GM12878 (cell line): ENCODE measurements around the gene FIGLA. TPM values are rescaled to one million over a fixed set of nuclear protein-coding genes. Genes with fewer than 3 reads are reported as not detected.

ENCODE experiments used
- ATAC-seq: fragments of 200-7000 bp; cut with Tn5 transposase; 3 replicates; pipeline ENCODE4 v1.9.1; 2020; ENCODE audit warnings: mild to moderate bottlenecking, moderate library complexity
- BruUV-seq: library from RNA; stranded (reverse); fragments of 400-500 nt; replicated peaks from 2 replicates; lab custom pipeline; 2021; lab: Mats Ljungman, UMichigan
- CTCF ChIA-PET: fragments of 300-600 bp; sonication (Branson Sonifier 250); formaldehyde crosslinking; extraction: SDS; loops from one replicate; lab custom pipeline; 2021; ENCODE audit warnings: inconsistent platforms; lab: Yijun Ruan, JAX
- POLR2A ChIA-PET: fragments of 350-600 bp; formaldehyde crosslinking; extraction: SDS; loops from one replicate; lab custom pipeline; 2021; ENCODE audit warnings: inconsistent platforms; lab: Charles Lee
- RAD21 ChIA-PET: fragments of 300-600 bp; sonication (Branson Sonifier 250); formaldehyde crosslinking; loops from one replicate; lab custom pipeline; 2023; ENCODE audit warnings: antibody characterized with exemption; ENCODE audit not compliant: unreplicated experiment; lab: Charles Lee
- SMC1A ChIA-PET: fragments of 300-600 bp; sonication (Branson Sonifier 250); formaldehyde crosslinking; loops from one replicate; lab custom pipeline; 2023; ENCODE audit not compliant: unreplicated experiment, uncharacterized antibody; lab: Charles Lee
- DNase-seq: peaks from one replicate; pipeline ENCODE4 v3.0.0-alpha.2; 2011; ENCODE audit warnings: low read depth, low spot score
- FAIRE-seq: peaks from 3 replicates; lab custom pipeline; 2011; peaks lifted over from hg19 to GRCh38; lab: Jason Lieb, UNC
- H2AFZ ChIP-seq: 2 replicates; pipeline ENCODE4 v1.6.0; 2011; ENCODE audit warnings: low read depth, low read length, control low read depth; ENCODE audit not compliant: control insufficient read depth
- H3K27ac ChIP-seq: 2 replicates; pipeline ENCODE4 v1.5.1; 2011; ENCODE audit warnings: control low read depth; ENCODE audit not compliant: control insufficient read depth, insufficient read depth
- H3K27me3 ChIP-seq, 2 experiments: replicated peaks in 1 of 2; 2 replicates each; pipeline versions ENCODE4 v1.6.0 to v1.6.1; 2011; ENCODE audit warnings: low read length in 1 of 2; ENCODE audit not compliant: control insufficient read depth in 2 of 2, insufficient read depth in 2 of 2
- H3K36me3 ChIP-seq, 2 experiments: 2 replicates each; pipeline ENCODE4 v1.5.1; 2011; ENCODE audit warnings: low read length in 1 of 2; ENCODE audit not compliant: control insufficient read depth in 2 of 2, insufficient read depth in 2 of 2
- H3K4me1 ChIP-seq: 2 replicates; pipeline ENCODE4 v1.6.1; 2011; ENCODE audit warnings: mild to moderate bottlenecking, low read length, moderate library complexity, mixed read lengths; ENCODE audit not compliant: control insufficient read depth, insufficient read depth
- H3K4me2 ChIP-seq: 2 replicates; pipeline ENCODE4 v1.6.0; 2011; ENCODE audit warnings: control low read depth; ENCODE audit not compliant: control insufficient read depth, insufficient read depth
- H3K4me3 ChIP-seq: fragments of 200-600 bp; sonication (generic); 2 replicates; pipeline ENCODE4 v1.5.1; 2016
- H3K79me2 ChIP-seq: 2 replicates; pipeline ENCODE4 v1.6.0; 2011; ENCODE audit warnings: low read length; ENCODE audit not compliant: control insufficient read depth, insufficient read depth
- H3K9ac ChIP-seq: 2 replicates; pipeline ENCODE4 v1.8.0; 2011; ENCODE audit warnings: low read length, control low read depth, mixed read lengths; ENCODE audit not compliant: control insufficient read depth, insufficient read depth
- H3K9me3 ChIP-seq: replicated peaks from 3 replicates; pipeline ENCODE4 v1.5.1; 2011; ENCODE audit warnings: mild to moderate bottlenecking, low read length; ENCODE audit not compliant: control insufficient read depth, insufficient read depth
- H4K20me1 ChIP-seq: 2 replicates; pipeline ENCODE4 v1.6.0; 2011; ENCODE audit not compliant: control insufficient read depth, insufficient read depth
- EZH2 ChIP-seq: IDR thresholded peaks from 2 replicates; pipeline ENCODE4 v1.6.1; 2012; ENCODE audit warnings: low read depth, mild to moderate bottlenecking, control low read depth, inconsistent platforms, low read length, borderline replicate concordance; ENCODE audit not compliant: control insufficient read depth
- HDAC2 ChIP-seq: fragments of 200-600 bp; sonication (generic); IDR thresholded peaks from 2 replicates; pipeline ENCODE4 v1.6.1; 2017
- IKZF2 ChIP-seq, 2 experiments: fragments of 450-650 bp; IDR thresholded peaks; 2 replicates each; pipeline ENCODE4 v1.6.1; 2017; ENCODE audit warnings: mild to moderate bottlenecking in 2 of 2, moderate library complexity in 2 of 2
- POLR2AphosphoS2 ChIP-seq: IDR thresholded peaks from 2 replicates; pipeline ENCODE4 v1.6.1; 2011; ENCODE audit warnings: low read depth, mild to moderate bottlenecking, low read length, improper control_type of control experiment, moderate library complexity
- POU2F2 ChIP-seq: IDR thresholded peaks from 3 replicates; pipeline ENCODE4 v1.6.1; 2011; ENCODE audit warnings: low read depth, mild to moderate bottlenecking, low read length, borderline replicate concordance
- WGBS: methylation state at CpG from one replicate; pipeline ENCODE4 v1.1.6; 2016; ENCODE audit warnings: low lambda C conversion rate; ENCODE audit not compliant: insufficient replicate concordance, insufficient coverage; ENCODE audit errors: missing lambda C conversion rate; 5-methylcytosine and 5-hydroxymethylcytosine counted together
- in situ Hi-C: fragments of 300-500 bp; cut with MboI; formaldehyde crosslinking; loops from 9 replicates; pipeline ENCODE4 v1.14.3; 2018; ENCODE audit warnings: mixed read lengths
- intact Hi-C: fragments of 100-400 bp; cut with micrococcal nuclease; formaldehyde crosslinking; loops from one replicate; pipeline ENCODE4 v1.14.2; 2022; ENCODE audit not compliant: unreplicated experiment
- polyA plus RNA-seq, 11 experiments: library from polyadenylated mRNA; depleted of rRNA in 4 of 11; unstranded in 6 of 11; stranded (reverse) in 5 of 11; fragments of >200 nt; fragmentation: Nextera tagmentation in 4 of 11; fragmentation: Illumina TruSeq in 1 of 11; extraction: Ambion mirVana in 4 of 11; extraction: Trizol in 1 of 11; gene quantifications; 1 replicate in 1 of 11; 2 replicates in 10 of 11; pipeline versions ENCODE4 v1.2.1 to v1.2.3, GENCODE V29; 2011 to 2016; ENCODE audit warnings: inconsistent platforms in 2 of 11, missing spikeins in 2 of 11, low read depth in 1 of 11
- total RNA-seq, 4 experiments: library from RNA; depleted of rRNA in 3 of 4; stranded (reverse); fragments of >200 nt in 3 of 4; fragmentation: Illumina TruSeq in 1 of 4; extraction: Trizol in 1 of 4; gene quantifications; 2 replicates each; pipeline versions ENCODE4 v1.2.1 to v1.2.3, GENCODE V29; 2013 to 2021
- TF ChIP-seq, protein P1 (sequence below): IDR thresholded peaks from 2 replicates; pipeline ENCODE4 v1.6.1; 2012; ENCODE audit warnings: improper control_type of control experiment, low read depth, low read length; ENCODE audit not compliant: insufficient replicate concordance
- TF ChIP-seq, protein P2 (sequence below), 3 experiments: IDR thresholded peaks in 2 of 3; conservative IDR thresholded peaks in 1 of 3; 2 replicates each; pipeline ENCODE4 v1.5.1; 2011; ENCODE audit warnings: low read depth in 3 of 3, low read length in 3 of 3, mild to moderate bottlenecking in 3 of 3, control low read depth in 2 of 3, moderate library complexity in 2 of 3, inconsistent platforms in 1 of 3, mixed read lengths in 1 of 3; ENCODE audit not compliant: control insufficient read depth in 2 of 3, insufficient read depth in 1 of 3; ENCODE audit errors: extremely low read depth in 1 of 3

FIGLA gene
- total and polyA plus RNA-seq, 10 of the 15 experiments (the other 5 are each of a cell fraction or from before 2014, with no cell fraction given): not detected

DNA sequence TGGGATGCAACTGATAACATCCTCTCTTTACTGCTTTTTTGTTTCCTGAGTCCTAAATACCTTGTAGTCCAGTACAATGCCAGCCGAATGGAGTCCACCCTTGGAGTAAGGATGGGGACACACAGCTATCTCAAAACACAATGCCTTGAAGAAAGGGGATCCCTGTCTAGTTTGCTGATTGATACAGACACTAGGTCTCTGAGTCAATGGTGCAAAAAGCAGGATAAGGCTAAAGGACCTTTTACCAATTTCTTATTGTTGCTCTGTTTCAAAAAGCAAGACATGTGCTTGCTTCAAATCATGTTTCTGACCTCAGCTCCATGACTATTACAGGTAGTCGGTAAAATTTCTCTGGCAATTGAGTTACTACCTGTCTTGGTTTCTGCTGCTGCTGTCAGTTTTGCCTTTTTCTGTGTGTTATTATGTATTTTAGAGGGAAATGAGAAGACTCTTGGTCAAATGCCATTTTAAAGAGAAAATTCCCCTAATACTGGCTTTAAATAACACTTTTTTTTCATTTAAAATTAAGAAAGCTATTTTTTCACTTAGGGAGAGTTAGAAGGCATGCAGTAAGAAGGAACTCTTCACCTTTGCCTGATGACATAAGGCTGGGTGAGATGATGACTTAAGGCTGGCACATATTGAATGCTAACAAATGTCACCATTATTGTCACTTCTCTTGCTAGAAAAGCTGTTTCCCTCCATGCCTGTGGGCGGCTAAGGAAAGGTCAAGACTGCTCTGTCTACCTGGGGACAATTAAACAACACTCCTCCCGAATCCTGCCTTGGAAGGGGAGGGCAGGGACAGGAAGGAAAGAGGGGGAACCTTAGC is 4.9 kb upstream of the FIGLA start:
- intact Hi-C loops (no loop called here), in situ Hi-C loops (no loop called here)
- Histone ChIP-seq H3K9me3 (peaks cover 4% of the 10 kb centered on the region; the same call in 1 of the 3 replicates), H4K20me1 (no peaks in the 10 kb centered on the region), H3K4me1 (no peaks in the 10 kb centered on the region), H3K27me3 (peaks cover 2 to 3% of the 10 kb centered on the region in 2 experiments; a peak in 1 of 4 replicates), H3K4me3 (no peak overlapping the region), H3K4me2 (no peak overlapping the region), H3K27ac (no peak overlapping the region), H3K36me3 (no peaks in the 10 kb centered on the region), H2AFZ (no peak overlapping the region), H3K79me2 (no peaks in the 10 kb centered on the region), H3K9ac (no peak overlapping the region)
- POLR2A ChIA-PET: no interaction called here
- ATAC-seq (no peak), FAIRE-seq (no peak), DNase-seq (no peak)
- BruUV-seq: no TSS peak
- CTCF ChIA-PET: no interaction called here
- 23% methylated on average over 4 of the region's 4 CpGs for WGBS
- TF ChIP-seq HDAC2: no peak
- TF ChIP-seq, protein P1, sequence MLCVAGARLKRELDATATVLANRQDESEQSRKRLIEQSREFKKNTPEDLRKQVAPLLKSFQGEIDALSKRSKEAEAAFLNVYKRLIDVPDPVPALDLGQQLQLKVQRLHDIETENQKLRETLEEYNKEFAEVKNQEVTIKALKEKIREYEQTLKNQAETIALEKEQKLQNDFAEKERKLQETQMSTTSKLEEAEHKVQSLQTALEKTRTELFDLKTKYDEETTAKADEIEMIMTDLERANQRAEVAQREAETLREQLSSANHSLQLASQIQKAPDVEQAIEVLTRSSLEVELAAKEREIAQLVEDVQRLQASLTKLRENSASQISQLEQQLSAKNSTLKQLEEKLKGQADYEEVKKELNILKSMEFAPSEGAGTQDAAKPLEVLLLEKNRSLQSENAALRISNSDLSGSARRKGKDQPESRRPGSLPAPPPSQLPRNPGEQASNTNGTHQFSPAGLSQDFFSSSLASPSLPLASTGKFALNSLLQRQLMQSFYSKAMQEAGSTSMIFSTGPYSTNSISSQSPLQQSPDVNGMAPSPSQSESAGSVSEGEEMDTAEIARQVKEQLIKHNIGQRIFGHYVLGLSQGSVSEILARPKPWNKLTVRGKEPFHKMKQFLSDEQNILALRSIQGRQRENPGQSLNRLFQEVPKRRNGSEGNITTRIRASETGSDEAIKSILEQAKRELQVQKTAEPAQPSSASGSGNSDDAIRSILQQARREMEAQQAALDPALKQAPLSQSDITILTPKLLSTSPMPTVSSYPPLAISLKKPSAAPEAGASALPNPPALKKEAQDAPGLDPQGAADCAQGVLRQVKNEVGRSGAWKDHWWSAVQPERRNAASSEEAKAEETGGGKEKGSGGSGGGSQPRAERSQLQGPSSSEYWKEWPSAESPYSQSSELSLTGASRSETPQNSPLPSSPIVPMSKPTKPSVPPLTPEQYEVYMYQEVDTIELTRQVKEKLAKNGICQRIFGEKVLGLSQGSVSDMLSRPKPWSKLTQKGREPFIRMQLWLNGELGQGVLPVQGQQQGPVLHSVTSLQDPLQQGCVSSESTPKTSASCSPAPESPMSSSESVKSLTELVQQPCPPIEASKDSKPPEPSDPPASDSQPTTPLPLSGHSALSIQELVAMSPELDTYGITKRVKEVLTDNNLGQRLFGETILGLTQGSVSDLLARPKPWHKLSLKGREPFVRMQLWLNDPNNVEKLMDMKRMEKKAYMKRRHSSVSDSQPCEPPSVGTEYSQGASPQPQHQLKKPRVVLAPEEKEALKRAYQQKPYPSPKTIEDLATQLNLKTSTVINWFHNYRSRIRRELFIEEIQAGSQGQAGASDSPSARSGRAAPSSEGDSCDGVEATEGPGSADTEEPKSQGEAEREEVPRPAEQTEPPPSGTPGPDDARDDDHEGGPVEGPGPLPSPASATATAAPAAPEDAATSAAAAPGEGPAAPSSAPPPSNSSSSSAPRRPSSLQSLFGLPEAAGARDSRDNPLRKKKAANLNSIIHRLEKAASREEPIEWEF: no peak
- TF ChIP-seq POU2F2: no peak
- TF ChIP-seq POLR2AphosphoS2: no peak
- no peak for TF ChIP-seq EZH2
- TF ChIP-seq, protein P2, sequence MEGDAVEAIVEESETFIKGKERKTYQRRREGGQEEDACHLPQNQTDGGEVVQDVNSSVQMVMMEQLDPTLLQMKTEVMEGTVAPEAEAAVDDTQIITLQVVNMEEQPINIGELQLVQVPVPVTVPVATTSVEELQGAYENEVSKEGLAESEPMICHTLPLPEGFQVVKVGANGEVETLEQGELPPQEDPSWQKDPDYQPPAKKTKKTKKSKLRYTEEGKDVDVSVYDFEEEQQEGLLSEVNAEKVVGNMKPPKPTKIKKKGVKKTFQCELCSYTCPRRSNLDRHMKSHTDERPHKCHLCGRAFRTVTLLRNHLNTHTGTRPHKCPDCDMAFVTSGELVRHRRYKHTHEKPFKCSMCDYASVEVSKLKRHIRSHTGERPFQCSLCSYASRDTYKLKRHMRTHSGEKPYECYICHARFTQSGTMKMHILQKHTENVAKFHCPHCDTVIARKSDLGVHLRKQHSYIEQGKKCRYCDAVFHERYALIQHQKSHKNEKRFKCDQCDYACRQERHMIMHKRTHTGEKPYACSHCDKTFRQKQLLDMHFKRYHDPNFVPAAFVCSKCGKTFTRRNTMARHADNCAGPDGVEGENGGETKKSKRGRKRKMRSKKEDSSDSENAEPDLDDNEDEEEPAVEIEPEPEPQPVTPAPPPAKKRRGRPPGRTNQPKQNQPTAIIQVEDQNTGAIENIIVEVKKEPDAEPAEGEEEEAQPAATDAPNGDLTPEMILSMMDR (IDR thresholded peaks at IDR 0.05 in 2 of 3, conservative IDR thresholded peaks at IDR 0.05 in 1 of 3; ENCODE audit: control insufficient read depth in 2 of 3, extremely low read depth in 1 of 3, insufficient read depth in 1 of 3, low read depth in 3 of 3, low read length in 3 of 3): no peak
- no peak for TF ChIP-seq IKZF2 (IDR thresholded peaks at IDR 0.05)
- RAD21 ChIA-PET: no interaction called here
- SMC1A ChIA-PET: no interaction called here
